ENCODE measurements around the gene NRIP1. TPM values are rescaled to one million over a fixed set of nuclear protein-coding genes. Genes with fewer than 3 reads are reported as not detected.

The NRIP1 gene
- total RNA-seq, 1 experiment from 2014 or later, result 10.4 TPM

- no peak for DNase-seq
- Histone ChIP-seq H3K56ac (ENCODE audit: insufficient read length, low read depth, low read length) (no peak overlapping the region), H2BK12ac (ENCODE audit: insufficient read length, low read depth, low read length) (no peak overlapping the region), H3K27ac (ENCODE audit: insufficient read length, low read depth, low read length) (no peak overlapping the region), H3K4ac (ENCODE audit: low read depth, low read length) (no peak overlapping the region), H3K27me3 (ENCODE audit: insufficient read depth, low read length) (no peaks in the 10 kb centered on the region), H2BK5ac (ENCODE audit: insufficient read length, low read length) (no peak overlapping the region), H3K9me3 (ENCODE audit: control insufficient read depth, low read depth, low read length) (no peaks in the 10 kb centered on the region), H3K79me1 (ENCODE audit: insufficient read depth, low read depth, low read length, poor library complexity, severe bottlenecking) (no peaks in the 10 kb centered on the region), H3T11ph (ENCODE audit: low read length) (no peak overlapping the region), H2BK20ac (ENCODE audit: low read depth, low read length, poor library complexity, severe bottlenecking) (no peak overlapping the region), H4K8ac (replicated peaks; ENCODE audit: insufficient read length, low read depth, low read length) (no peak overlapping the region), H4K5ac (ENCODE audit: insufficient read length, low read depth, low read length) (no peak overlapping the region), H3K79me2 (ENCODE audit: insufficient read depth, low read length) (no peaks in the 10 kb centered on the region), H3K4me1 (ENCODE audit: insufficient read depth, low read length) (no peaks in the 10 kb centered on the region), H4K20me1 (ENCODE audit: control insufficient read depth, insufficient read depth, insufficient read length) (no peaks in the 10 kb centered on the region), H3K14ac (ENCODE audit: insufficient read depth, low read length) (no peak overlapping the region), H4K91ac (ENCODE audit: insufficient read length, low read depth, low read length) (no peak overlapping the region), H3K18ac (ENCODE audit: insufficient read length, low read depth, low read length) (no peak overlapping the region), H2AFZ (ENCODE audit: low read length) (no peak overlapping the region), H3K9ac (ENCODE audit: extremely low read depth, insufficient read length, low read length) (no peak overlapping the region), H3K23ac (ENCODE audit: insufficient read length, low read depth, low read length) (no peak overlapping the region), H2BK15ac (ENCODE audit: low read depth, low read length) (no peak overlapping the region), H3K23me2 (ENCODE audit: insufficient read length, low read depth, low read length, poor library complexity, severe bottlenecking) (no peaks in the 10 kb centered on the region), H2AK5ac (ENCODE audit: insufficient read length, low read length) (no peak overlapping the region), H2BK120ac (ENCODE audit: low read depth, low read length, poor library complexity, severe bottlenecking) (no peak overlapping the region), H3K4me2 (ENCODE audit: insufficient read depth, insufficient read length, low read length) (no peak overlapping the region)
- peaks cover 2% of the 10 kb centered on the region in 2 experiments; a peak in 1 of 5 replicates for H3K9me3 Mint-ChIP-seq
- peaks cover 4 to 5% of the 10 kb centered on the region in 2 experiments for H3K4me1 Mint-ChIP-seq
- no peak overlapping the region for H3K27ac Mint-ChIP-seq
- peaks cover 5 to 16% (median 7%) of the 10 kb centered on the region in 3 experiments; a peak in 5 of 7 replicates for H3K36me3 Mint-ChIP-seq (ENCODE audit: insufficient read depth in 1 of 3, low read depth in 3 of 3)
- no peak overlapping the region for H3K4me3 Mint-ChIP-seq
- no peak for TF ChIP-seq CTCF (conservative IDR thresholded peaks at IDR 0.05)
- H3K27me3 Mint-ChIP-seq (ENCODE audit: low read depth), result no peaks in the 10 kb centered on the region
- no CpG with 5 or more reads among the region's 6 CpGs for WGBS (ENCODE audit: extremely low coverage, insufficient read length, low lambda C conversion rate)
These were observed 92.1 kb downstream of the NRIP1 start for GRCh38 chr21:14972678-14973077.
